ENCODE results near the gene LSM5.

DNA sequence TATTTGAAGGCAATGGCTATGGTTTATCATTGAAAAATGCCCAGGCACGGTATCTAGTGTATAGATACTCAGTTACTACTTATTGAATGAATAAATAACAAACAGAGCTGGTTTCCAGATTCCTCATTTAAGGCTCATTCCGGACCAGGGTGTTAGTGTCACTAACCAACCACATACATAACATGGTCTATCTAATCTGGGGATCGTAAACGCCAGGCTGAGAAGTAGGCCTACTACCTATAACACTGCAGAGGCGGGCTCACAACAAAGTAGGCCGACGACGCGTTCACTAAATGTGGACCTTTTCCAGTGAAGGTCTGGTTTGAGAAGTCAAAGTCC lies 423 bp downstream of the LSM5 start:
- no peak for TF ChIP-seq YY1 (IDR thresholded peaks at IDR 0.05; ENCODE audit: extremely low read depth, insufficient replicate concordance, low read depth, low read length)
- no peak for TF ChIP-seq TCF7L2 (IDR thresholded peaks at IDR 0.05; ENCODE audit: borderline replicate concordance, extremely low read depth, insufficient read depth, insufficient read length)
- TF ChIP-seq, protein P1, sequence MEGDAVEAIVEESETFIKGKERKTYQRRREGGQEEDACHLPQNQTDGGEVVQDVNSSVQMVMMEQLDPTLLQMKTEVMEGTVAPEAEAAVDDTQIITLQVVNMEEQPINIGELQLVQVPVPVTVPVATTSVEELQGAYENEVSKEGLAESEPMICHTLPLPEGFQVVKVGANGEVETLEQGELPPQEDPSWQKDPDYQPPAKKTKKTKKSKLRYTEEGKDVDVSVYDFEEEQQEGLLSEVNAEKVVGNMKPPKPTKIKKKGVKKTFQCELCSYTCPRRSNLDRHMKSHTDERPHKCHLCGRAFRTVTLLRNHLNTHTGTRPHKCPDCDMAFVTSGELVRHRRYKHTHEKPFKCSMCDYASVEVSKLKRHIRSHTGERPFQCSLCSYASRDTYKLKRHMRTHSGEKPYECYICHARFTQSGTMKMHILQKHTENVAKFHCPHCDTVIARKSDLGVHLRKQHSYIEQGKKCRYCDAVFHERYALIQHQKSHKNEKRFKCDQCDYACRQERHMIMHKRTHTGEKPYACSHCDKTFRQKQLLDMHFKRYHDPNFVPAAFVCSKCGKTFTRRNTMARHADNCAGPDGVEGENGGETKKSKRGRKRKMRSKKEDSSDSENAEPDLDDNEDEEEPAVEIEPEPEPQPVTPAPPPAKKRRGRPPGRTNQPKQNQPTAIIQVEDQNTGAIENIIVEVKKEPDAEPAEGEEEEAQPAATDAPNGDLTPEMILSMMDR (IDR thresholded peaks at IDR 0.05 in 2 of 3, conservative IDR thresholded peaks at IDR 0.05 in 1 of 3; ENCODE audit: borderline replicate concordance in 1 of 3, insufficient read depth in 1 of 3, low read depth in 2 of 3, low read length in 2 of 3) = no peak
- no peak for TF ChIP-seq CBX3 (IDR thresholded peaks at IDR 0.05; ENCODE audit: low read depth)
- no peak for TF ChIP-seq RAD21 (IDR thresholded peaks at IDR 0.05; ENCODE audit: low read depth)
- TF ChIP-seq POLR2A (IDR thresholded peaks at IDR 0.05; ENCODE audit: borderline replicate concordance, extremely low read depth, insufficient read depth, insufficient read length) = no peak
- TF ChIP-seq SP1 (IDR thresholded peaks at IDR 0.05; ENCODE audit: low read depth) = no peak
- no peak for TF ChIP-seq SIN3A (IDR thresholded peaks at IDR 0.05; ENCODE audit: low read depth)
- TF ChIP-seq POLR2AphosphoS5 (IDR thresholded peaks at IDR 0.05; ENCODE audit: low read depth, low read length) = no peak
- TF ChIP-seq, protein P2, sequence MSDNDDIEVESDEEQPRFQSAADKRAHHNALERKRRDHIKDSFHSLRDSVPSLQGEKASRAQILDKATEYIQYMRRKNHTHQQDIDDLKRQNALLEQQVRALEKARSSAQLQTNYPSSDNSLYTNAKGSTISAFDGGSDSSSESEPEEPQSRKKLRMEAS (IDR thresholded peaks at IDR 0.05) = no peak
- TF ChIP-seq CEBPB (IDR thresholded peaks at IDR 0.05; ENCODE audit: low read depth) = no peak
- no peak for TF ChIP-seq EZH2phosphoT487 (IDR thresholded peaks at IDR 0.05; ENCODE audit: borderline replicate concordance)
- TF ChIP-seq, protein P3, sequence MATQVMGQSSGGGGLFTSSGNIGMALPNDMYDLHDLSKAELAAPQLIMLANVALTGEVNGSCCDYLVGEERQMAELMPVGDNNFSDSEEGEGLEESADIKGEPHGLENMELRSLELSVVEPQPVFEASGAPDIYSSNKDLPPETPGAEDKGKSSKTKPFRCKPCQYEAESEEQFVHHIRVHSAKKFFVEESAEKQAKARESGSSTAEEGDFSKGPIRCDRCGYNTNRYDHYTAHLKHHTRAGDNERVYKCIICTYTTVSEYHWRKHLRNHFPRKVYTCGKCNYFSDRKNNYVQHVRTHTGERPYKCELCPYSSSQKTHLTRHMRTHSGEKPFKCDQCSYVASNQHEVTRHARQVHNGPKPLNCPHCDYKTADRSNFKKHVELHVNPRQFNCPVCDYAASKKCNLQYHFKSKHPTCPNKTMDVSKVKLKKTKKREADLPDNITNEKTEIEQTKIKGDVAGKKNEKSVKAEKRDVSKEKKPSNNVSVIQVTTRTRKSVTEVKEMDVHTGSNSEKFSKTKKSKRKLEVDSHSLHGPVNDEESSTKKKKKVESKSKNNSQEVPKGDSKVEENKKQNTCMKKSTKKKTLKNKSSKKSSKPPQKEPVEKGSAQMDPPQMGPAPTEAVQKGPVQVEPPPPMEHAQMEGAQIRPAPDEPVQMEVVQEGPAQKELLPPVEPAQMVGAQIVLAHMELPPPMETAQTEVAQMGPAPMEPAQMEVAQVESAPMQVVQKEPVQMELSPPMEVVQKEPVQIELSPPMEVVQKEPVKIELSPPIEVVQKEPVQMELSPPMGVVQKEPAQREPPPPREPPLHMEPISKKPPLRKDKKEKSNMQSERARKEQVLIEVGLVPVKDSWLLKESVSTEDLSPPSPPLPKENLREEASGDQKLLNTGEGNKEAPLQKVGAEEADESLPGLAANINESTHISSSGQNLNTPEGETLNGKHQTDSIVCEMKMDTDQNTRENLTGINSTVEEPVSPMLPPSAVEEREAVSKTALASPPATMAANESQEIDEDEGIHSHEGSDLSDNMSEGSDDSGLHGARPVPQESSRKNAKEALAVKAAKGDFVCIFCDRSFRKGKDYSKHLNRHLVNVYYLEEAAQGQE (IDR thresholded peaks at IDR 0.05; ENCODE audit: low read depth) = no peak
- TF ChIP-seq, protein P4, sequence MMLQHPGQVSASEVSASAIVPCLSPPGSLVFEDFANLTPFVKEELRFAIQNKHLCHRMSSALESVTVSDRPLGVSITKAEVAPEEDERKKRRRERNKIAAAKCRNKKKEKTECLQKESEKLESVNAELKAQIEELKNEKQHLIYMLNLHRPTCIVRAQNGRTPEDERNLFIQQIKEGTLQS (IDR thresholded peaks at IDR 0.05) = no peak

Data from HCT116 (cell line).